Mesendoderm (in vitro differentiated cells): ENCODE data around the gene MTMR2.
"Not testable (repeated sequence)": the region's sequence is repeated elsewhere in the genome, so short reads cannot be mapped to it uniquely, and the experiment has no call there.

Experiments used
- DNase-seq: peaks from one replicate; pipeline ENCODE4 v3.0.0; 2013
- H2AK5ac ChIP-seq: 2 replicates; pipeline ENCODE4 v1.6.1; 2013; ENCODE audit warnings: low read length, inconsistent platforms
- H2BK120ac ChIP-seq: 2 replicates; pipeline ENCODE4 v1.6.1; 2013; ENCODE audit warnings: low read depth, mild to moderate bottlenecking, low read length, moderate library complexity, mixed read lengths
- H2BK15ac ChIP-seq: replicated peaks from 2 replicates; pipeline ENCODE4 v1.6.1; 2013; ENCODE audit warnings: low read depth, mild to moderate bottlenecking, moderate library complexity
- H2BK5ac ChIP-seq: 2 replicates; pipeline ENCODE4 v1.6.1; 2013; ENCODE audit warnings: low read length, inconsistent platforms
- H3K18ac ChIP-seq: 2 replicates; pipeline ENCODE4 v1.6.1; 2013; ENCODE audit warnings: mild to moderate bottlenecking, low read length, mixed read lengths
- H3K23ac ChIP-seq: one replicate; pipeline ENCODE4 v1.6.1; 2013; ENCODE audit warnings: low read length
- H3K27ac ChIP-seq: 2 replicates; pipeline ENCODE4 v1.5.1; 2013; ENCODE audit warnings: low read depth, mild to moderate bottlenecking, inconsistent platforms, low read length, moderate library complexity
- H3K27me3 ChIP-seq: 2 replicates; pipeline ENCODE4 v1.6.1; 2013; ENCODE audit warnings: low read length, control low read depth, mild to moderate bottlenecking, inconsistent platforms; ENCODE audit not compliant: insufficient read depth, poor library complexity
- H3K36me3 ChIP-seq: 2 replicates; pipeline ENCODE4 v1.6.1; 2013; ENCODE audit warnings: low read length, inconsistent platforms; ENCODE audit not compliant: control insufficient read depth, insufficient read depth
- H3K4ac ChIP-seq: one replicate; pipeline ENCODE4 v1.6.1; 2013; ENCODE audit warnings: low read depth, mild to moderate bottlenecking, low read length, moderate library complexity
- H3K4me1 ChIP-seq: 2 replicates; pipeline ENCODE4 v1.6.1; 2013; ENCODE audit warnings: low read depth, low read length, inconsistent platforms; ENCODE audit not compliant: control insufficient read depth
- H3K4me2 ChIP-seq: 2 replicates; pipeline ENCODE4 v1.6.1; 2013; ENCODE audit warnings: low read length
- H3K4me3 ChIP-seq: 2 replicates; pipeline ENCODE4 v1.5.1; 2013; ENCODE audit warnings: mild to moderate bottlenecking, low read length
- H3K56ac ChIP-seq: one replicate; pipeline ENCODE4 v1.6.1; 2013; ENCODE audit warnings: low read length
- H3K79me1 ChIP-seq: 2 replicates; pipeline ENCODE4 v1.6.1; 2013; ENCODE audit warnings: low read length, inconsistent platforms
- H3K79me2 ChIP-seq: 2 replicates; pipeline ENCODE4 v1.6.1; 2013; ENCODE audit warnings: mild to moderate bottlenecking, low read length; ENCODE audit not compliant: control insufficient read depth, insufficient read depth
- H3K9ac ChIP-seq: 2 replicates; pipeline ENCODE4 v1.6.1; 2013; ENCODE audit warnings: low read length, inconsistent platforms
- H4K5ac ChIP-seq: one replicate; pipeline ENCODE4 v1.6.1; 2013; ENCODE audit warnings: low read length
- H4K8ac ChIP-seq: one replicate; pipeline ENCODE4 v1.6.1; 2013; ENCODE audit warnings: low read depth, mild to moderate bottlenecking, control low read depth, low read length, moderate library complexity
- WGBS: extraction: QIAGEN DNeasy Blood & Tissue Kit; methylation state at CpG from one replicate; pipeline ENCODE4 v1.1.7; 2013; ENCODE audit warnings: low lambda C conversion rate, missing lambda C conversion rate; ENCODE audit not compliant: insufficient coverage; ENCODE audit errors: extremely low coverage; 5-methylcytosine and 5-hydroxymethylcytosine counted together

The MTMR2 gene

DNA sequence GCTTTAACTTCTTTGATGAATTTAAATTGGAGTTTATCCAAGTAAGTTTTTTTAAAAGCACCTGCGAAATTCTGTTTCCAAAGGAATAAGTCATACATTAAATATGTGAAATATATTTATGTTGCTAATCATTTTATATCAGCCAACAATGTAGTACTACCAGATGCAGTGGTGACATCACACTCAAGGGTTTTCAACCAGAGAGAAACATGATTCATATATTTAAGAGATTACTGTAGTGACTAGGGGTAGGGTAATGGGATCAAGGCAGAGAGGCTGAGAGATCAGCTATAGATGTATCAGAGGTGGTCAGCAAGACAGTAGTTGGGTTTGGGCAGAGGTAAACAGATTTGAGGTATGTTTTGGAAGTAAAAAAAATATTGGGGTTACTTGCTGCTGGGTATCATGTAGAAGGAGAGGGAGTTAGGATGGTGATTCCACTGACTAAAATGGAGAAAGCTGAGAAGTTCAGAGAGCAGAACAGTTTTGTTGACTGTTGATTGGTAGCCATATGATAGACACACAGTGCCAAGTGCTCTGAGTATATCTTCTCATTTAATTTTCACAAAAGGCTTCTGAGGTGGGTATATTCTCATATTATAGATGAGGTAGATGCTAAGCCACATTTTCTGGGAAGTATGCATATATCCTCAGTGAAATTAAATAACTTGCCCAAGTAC is 94.2 kb downstream of the MTMR2 start:
- Histone ChIP-seq H3K79me1 (no peaks in the 10 kb centered on the region), H3K4ac (no peak overlapping the region), H3K23ac (no peak overlapping the region), H3K56ac (no peak overlapping the region), H3K4me1 (no peaks in the 10 kb centered on the region), H2AK5ac (no peak overlapping the region), H3K4me2 (no peak overlapping the region), H4K5ac (no peak overlapping the region), H2BK15ac (no peak overlapping the region), H3K27me3 (no peaks in the 10 kb centered on the region), H3K18ac (no peak overlapping the region), H2BK120ac (no peak overlapping the region), H3K4me3 (no peak overlapping the region), H3K36me3 (peaks cover 4% of the 10 kb centered on the region), H3K79me2 (no peaks in the 10 kb centered on the region), H2BK5ac (no peak overlapping the region), H4K8ac (no peak overlapping the region), H3K9ac (no peak overlapping the region), H3K27ac (no peak overlapping the region)
- no CpG with 5 or more reads among the region's 1 CpG for WGBS
- DNase-seq: no peak

DNA sequence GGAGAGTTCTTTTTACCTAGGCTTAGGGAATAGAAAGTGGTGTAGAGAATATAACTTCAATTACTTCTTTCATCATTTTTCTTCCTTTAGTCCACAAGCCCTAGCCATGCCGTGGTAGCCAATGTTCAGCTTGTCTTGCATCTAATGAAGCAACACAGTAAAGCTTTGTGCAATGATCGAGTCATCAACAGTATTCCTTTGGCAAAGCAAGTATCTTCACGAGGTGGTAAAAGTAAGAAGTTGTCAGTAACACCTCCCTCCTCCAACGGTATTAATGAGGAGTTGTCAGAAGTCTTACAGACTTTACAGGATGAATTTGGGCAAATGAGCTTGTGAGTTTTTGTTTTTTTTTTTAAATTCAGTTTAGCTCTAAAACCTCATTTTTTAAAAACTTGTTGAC is 96.2 kb downstream of the MTMR2 start:
- H3K56ac ChIP-seq: no peak overlapping the region
- no peak overlapping the region for H3K4me3 ChIP-seq
- H4K5ac ChIP-seq: no peak overlapping the region
- H4K8ac ChIP-seq: no peak overlapping the region
- peaks cover 3% of the 10 kb centered on the region for H3K36me3 ChIP-seq
- H2BK120ac ChIP-seq: no peak overlapping the region
- no peak overlapping the region for H3K4me2 ChIP-seq
- H3K27me3 ChIP-seq: no peaks in the 10 kb centered on the region
- no peak overlapping the region for H2BK5ac ChIP-seq
- H2AK5ac ChIP-seq: no peak overlapping the region
- WGBS: no CpG with 5 or more reads among the region's 4 CpGs
- no peak overlapping the region for H3K9ac ChIP-seq
- H3K18ac ChIP-seq: no peak overlapping the region
- H3K4me1 ChIP-seq: no peaks in the 10 kb centered on the region
- no peak overlapping the region for H3K23ac ChIP-seq
- no peaks in the 10 kb centered on the region for H3K79me1 ChIP-seq
- H3K27ac ChIP-seq: no peak overlapping the region
- H2BK15ac ChIP-seq: no peak overlapping the region
- no peak for DNase-seq
- H3K79me2 ChIP-seq: no peaks in the 10 kb centered on the region
- H3K4ac ChIP-seq: no peak overlapping the region

DNA sequence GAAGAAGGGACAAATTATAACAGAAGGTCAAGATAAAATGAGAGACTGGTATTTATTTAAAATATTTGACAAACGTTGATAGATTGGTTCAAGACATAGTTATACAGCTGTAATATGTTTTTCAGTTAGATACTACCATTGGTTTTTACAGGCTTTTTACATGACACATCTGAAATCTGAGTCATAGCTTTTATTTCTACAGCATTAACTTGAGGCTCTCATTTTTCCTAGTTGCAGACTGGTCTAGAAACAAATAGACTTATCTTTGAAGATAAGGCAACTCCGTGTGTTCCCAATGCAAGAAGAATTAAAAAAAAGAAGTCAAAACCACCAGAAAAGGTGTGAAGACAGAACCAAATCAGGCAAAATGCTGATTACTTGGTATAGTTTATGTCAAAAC is 102.3 kb downstream of the MTMR2 start:
- Histone ChIP-seq H2BK5ac (no peak overlapping the region), H2BK120ac (no peak overlapping the region), H3K79me2 (no peaks in the 10 kb centered on the region), H3K27ac (no peak overlapping the region), H2BK15ac (no peak overlapping the region), H3K9ac (no peak overlapping the region), H3K4me2 (no peak overlapping the region), H3K56ac (no peak overlapping the region), H3K18ac (no peak overlapping the region), H4K5ac (no peak overlapping the region), H2AK5ac (no peak overlapping the region), H3K27me3 (no peaks in the 10 kb centered on the region), H3K4me3 (no peak overlapping the region), H3K4me1 (no peaks in the 10 kb centered on the region), H3K36me3 (peaks cover 2% of the 10 kb centered on the region), H3K79me1 (no peaks in the 10 kb centered on the region), H3K23ac (no peak overlapping the region), H4K8ac (no peak overlapping the region), H3K4ac (no peak overlapping the region)
- no peak for DNase-seq
- WGBS: no CpG with 5 or more reads among the region's 2 CpGs

DNA sequence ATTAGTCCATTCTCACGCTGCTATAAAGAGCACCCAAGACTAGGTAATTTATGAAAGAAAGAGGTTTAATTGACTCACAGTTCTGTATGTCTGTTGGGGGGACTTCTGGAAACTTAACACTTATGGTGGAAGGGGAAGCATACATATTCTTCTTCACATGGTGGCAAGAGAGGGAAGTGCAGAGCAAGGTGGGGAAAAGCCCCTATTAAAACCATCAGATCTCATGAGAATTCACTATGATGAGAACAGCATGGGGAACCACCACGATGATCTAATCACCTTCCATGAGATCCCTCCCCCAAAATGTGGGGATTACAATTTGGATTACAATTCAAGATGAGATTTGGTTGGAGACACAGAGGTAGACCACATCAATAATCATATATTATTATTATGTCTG is 107.9 kb downstream of the MTMR2 start:
- no peaks in the 10 kb centered on the region for H3K79me1 ChIP-seq
- no peak overlapping the region for H2AK5ac ChIP-seq
- H3K4ac ChIP-seq: no peak overlapping the region
- H2BK15ac ChIP-seq: no peak overlapping the region
- peaks cover 1% of the 10 kb centered on the region for H3K36me3 ChIP-seq
- no peak overlapping the region for H4K5ac ChIP-seq
- WGBS: no CpG with 5 or more reads among the region's 2 CpGs
- no peak overlapping the region for H4K8ac ChIP-seq
- no peaks in the 10 kb centered on the region for H3K27me3 ChIP-seq
- no peak overlapping the region for H3K4me3 ChIP-seq
- no peak overlapping the region for H3K9ac ChIP-seq
- no peak overlapping the region for H3K18ac ChIP-seq
- no peaks in the 10 kb centered on the region for H3K79me2 ChIP-seq
- no peak overlapping the region for H2BK120ac ChIP-seq
- no peak overlapping the region for H3K23ac ChIP-seq
- H3K27ac ChIP-seq: no peak overlapping the region
- H3K56ac ChIP-seq: no peak overlapping the region
- DNase-seq: no peak
- H2BK5ac ChIP-seq: no peak overlapping the region
- no peaks in the 10 kb centered on the region for H3K4me1 ChIP-seq
- H3K4me2 ChIP-seq: no peak overlapping the region

DNA sequence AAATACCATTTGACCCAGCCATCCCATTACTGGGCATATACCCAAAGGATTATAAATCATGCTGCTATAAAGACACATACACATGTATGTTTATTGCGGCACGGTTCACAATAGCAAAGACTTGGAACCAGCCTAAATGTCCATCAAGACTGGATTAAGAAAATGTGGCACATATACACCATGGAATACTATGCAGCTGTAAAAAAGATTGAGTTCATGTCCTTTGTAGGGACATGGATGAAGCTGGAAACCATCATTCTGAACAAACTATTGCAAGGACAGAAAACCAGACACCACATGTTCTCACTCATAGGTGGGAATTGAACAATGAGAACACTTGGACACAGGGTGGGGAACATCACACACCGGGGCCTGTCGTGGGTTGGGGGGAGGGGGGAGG is 112.9 kb downstream of the MTMR2 start:
- not testable (repeated sequence) for H3K79me1 ChIP-seq, H3K36me3 ChIP-seq, H2BK5ac ChIP-seq, H2BK15ac ChIP-seq, H3K23ac ChIP-seq, H3K4me2 ChIP-seq, H3K9ac ChIP-seq, H3K4me3 ChIP-seq, H2AK5ac ChIP-seq, H3K4ac ChIP-seq, H2BK120ac ChIP-seq, H3K27me3 ChIP-seq, DNase-seq, H3K79me2 ChIP-seq, H4K5ac ChIP-seq, H3K27ac ChIP-seq, H3K4me1 ChIP-seq, H3K18ac ChIP-seq, H3K56ac ChIP-seq, H4K8ac ChIP-seq
- WGBS: no CpG with 5 or more reads among the region's 4 CpGs

DNA sequence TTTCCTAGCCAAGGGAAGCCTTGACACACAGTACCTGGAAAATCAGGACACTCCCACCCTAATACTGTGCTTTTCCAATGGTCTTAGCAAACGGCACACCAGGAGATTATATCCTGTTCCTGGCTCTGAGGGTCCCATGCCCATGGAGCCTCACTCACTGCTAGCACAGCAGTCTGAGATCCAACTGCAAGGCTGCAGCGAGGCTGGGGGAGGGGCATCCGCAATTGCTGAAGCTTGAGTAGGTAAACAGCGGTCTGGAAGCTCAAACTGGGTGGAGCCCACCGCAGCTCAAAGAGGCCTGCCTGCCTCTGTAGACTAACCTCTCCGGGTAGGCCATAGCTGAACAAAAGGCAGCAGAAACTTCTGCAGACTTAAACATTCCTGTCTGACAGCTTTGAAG is 117.4 kb downstream of the MTMR2 start:
- WGBS: no CpG with 5 or more reads among the region's 6 CpGs
- H3K56ac ChIP-seq, H2AK5ac ChIP-seq, H2BK15ac ChIP-seq, H3K4me3 ChIP-seq, H3K27me3 ChIP-seq, H3K4me1 ChIP-seq, H3K79me2 ChIP-seq, H3K18ac ChIP-seq, H2BK5ac ChIP-seq, H4K5ac ChIP-seq, H3K9ac ChIP-seq, H3K4ac ChIP-seq, H4K8ac ChIP-seq, H2BK120ac ChIP-seq, H3K27ac ChIP-seq, DNase-seq, H3K79me1 ChIP-seq, H3K23ac ChIP-seq, H3K4me2 ChIP-seq, H3K36me3 ChIP-seq: not testable (repeated sequence)
